WTC11 (cell line): ENCODE measurements around the gene ICAM3. TPM values are rescaled to one million over a fixed set of nuclear protein-coding genes. Genes with fewer than 3 reads are reported as not detected.
A peak's percentile ranks its signal among the peaks of the same experiment; 100 is the strongest.

Source experiments
- ATAC-seq: fragments of 200-7000 bp; cut with Tn5 transposase; 2 replicates; pipeline ENCODE4 v1.10.0; 2021; ENCODE audit warnings: mild to moderate bottlenecking, moderate library complexity
- CTCF ChIA-PET: fragments of 300-600 bp; sonication (Branson Sonifier 250); formaldehyde crosslinking; loops from one replicate; lab custom pipeline; 2021; ENCODE audit warnings: antibody characterized with exemption; lab: Charles Lee
- POLR2A ChIA-PET: fragments of 350-600 bp; sonication (Branson Sonifier 250); formaldehyde crosslinking; loops from one replicate; lab custom pipeline; 2021; ENCODE audit warnings: antibody characterized with exemption; lab: Charles Lee
- DNase-seq: peaks from one replicate; pipeline ENCODE4 v3.0.0; 2021; ENCODE audit warnings: low spot score
- H3K27ac Mint-ChIP-seq: 2 replicates; pipeline ENCODE4 v1.8.0; 2021; ENCODE audit warnings: mixed read lengths
- H3K27me3 Mint-ChIP-seq: 2 replicates; pipeline ENCODE4 v1.8.0; 2021; ENCODE audit warnings: low read depth, mild to moderate bottlenecking, moderate library complexity, mixed read lengths
- H3K36me3 Mint-ChIP-seq: 2 replicates; pipeline ENCODE4 v1.8.0; 2021; ENCODE audit warnings: mixed read lengths
- H3K4me1 Mint-ChIP-seq: 2 replicates; pipeline ENCODE4 v1.8.0; 2022; ENCODE audit warnings: mixed read lengths
- H3K4me3 Mint-ChIP-seq: 2 replicates; pipeline ENCODE4 v1.8.0; 2021; ENCODE audit warnings: mild to moderate bottlenecking, moderate library complexity, mixed read lengths
- H3K9me3 Mint-ChIP-seq: 2 replicates; pipeline ENCODE4 v1.8.0; 2021; ENCODE audit warnings: mixed read lengths
- ATF1 ChIP-seq: sonication (generic); formaldehyde crosslinking; IDR thresholded peaks from 2 replicates; pipeline ENCODE4 v1.8.1; 2023; ENCODE audit warnings: mild to moderate bottlenecking, moderate library complexity, missing genetic modification reagents
- CBFB ChIP-seq: sonication (generic); formaldehyde crosslinking; IDR thresholded peaks from 2 replicates; pipeline ENCODE4 v1.8.1; 2022; ENCODE audit warnings: mild to moderate bottlenecking, low read depth, missing genetic modification reagents
- CREM ChIP-seq: sonication (generic); formaldehyde crosslinking; IDR thresholded peaks from 2 replicates; pipeline ENCODE4 v1.8.1; 2022; ENCODE audit warnings: mild to moderate bottlenecking, missing genetic modification reagents, moderate library complexity
- HMGA2 ChIP-seq: fragments of 250-450 bp; sonication (Bioruptor Pico); IDR thresholded peaks from 2 replicates; pipeline ENCODE4 v1.4.0; 2021; ENCODE audit warnings: mild to moderate bottlenecking, moderate library complexity
- NR2C2 ChIP-seq: sonication (generic); formaldehyde crosslinking; IDR thresholded peaks from 2 replicates; pipeline ENCODE4 v1.8.0; 2022; ENCODE audit warnings: mild to moderate bottlenecking, missing genetic modification reagents
- OVOL2 ChIP-seq: fragments of 250-450 bp; sonication (Bioruptor Pico); IDR thresholded peaks from 2 replicates; pipeline ENCODE4 v1.9.0; 2021; ENCODE audit warnings: mild to moderate bottlenecking, borderline replicate concordance
- RORB ChIP-seq: fragments of 250-450 bp; sonication (Bioruptor Pico); IDR thresholded peaks from 2 replicates; pipeline ENCODE4 v1.9.0; 2021; ENCODE audit warnings: mild to moderate bottlenecking
- SP1 ChIP-seq: sonication (generic); formaldehyde crosslinking; conservative IDR thresholded peaks from 2 replicates; pipeline ENCODE4 v1.8.1; 2022; ENCODE audit warnings: missing genetic modification reagents
- TCF7 ChIP-seq: sonication (generic); formaldehyde crosslinking; IDR thresholded peaks from 2 replicates; pipeline ENCODE4 v1.8.0; 2022; ENCODE audit warnings: mild to moderate bottlenecking, low read depth, missing genetic modification reagents, moderate library complexity
- TEAD1 ChIP-seq: sonication (generic); formaldehyde crosslinking; IDR thresholded peaks from 2 replicates; pipeline ENCODE4 v1.8.0; 2022; ENCODE audit warnings: mild to moderate bottlenecking, missing genetic modification reagents
- TEAD4 ChIP-seq: sonication (generic); formaldehyde crosslinking; IDR thresholded peaks from 2 replicates; pipeline ENCODE4 v1.8.0; 2022; ENCODE audit warnings: mild to moderate bottlenecking, missing genetic modification reagents
- ZNF232 ChIP-seq: sonication (generic); formaldehyde crosslinking; IDR thresholded peaks from 2 replicates; pipeline ENCODE4 v1.8.0; 2022; ENCODE audit warnings: mild to moderate bottlenecking, missing genetic modification reagents
- ZNF671 ChIP-seq: fragments of 250-450 bp; sonication (Bioruptor Pico); IDR thresholded peaks from 2 replicates; pipeline ENCODE4 v1.8.0; 2021; ENCODE audit warnings: mild to moderate bottlenecking
- total RNA-seq: library from RNA; stranded (reverse); gene quantifications from 3 replicates; pipeline ENCODE4 v1.2.3, GENCODE V29; 2021
- TF ChIP-seq, protein P1 (sequence below): fragments of 250-450 bp; sonication (Bioruptor Pico); conservative IDR thresholded peaks from 2 replicates; pipeline ENCODE4 v1.9.0; 2021; ENCODE audit warnings: mild to moderate bottlenecking
- TF ChIP-seq, protein P2 (sequence below): fragments of 200-600 bp; IDR thresholded peaks from 2 replicates; pipeline ENCODE4 v1.8.0; 2022; ENCODE audit warnings: antibody characterized with exemption
- TF ChIP-seq, protein P3 (sequence below): fragments of 250-450 bp; sonication (Bioruptor Pico); IDR thresholded peaks from 2 replicates; pipeline ENCODE4 v1.9.0; 2021; ENCODE audit warnings: mild to moderate bottlenecking
- TF ChIP-seq, protein P4 (sequence below): sonication (generic); formaldehyde crosslinking; IDR thresholded peaks from 2 replicates; pipeline ENCODE4 v1.8.0; 2023; ENCODE audit warnings: missing genetic modification reagents
- TF ChIP-seq, protein P5 (sequence below): sonication (generic); formaldehyde crosslinking; IDR thresholded peaks from 2 replicates; pipeline ENCODE4 v1.8.1; 2023; ENCODE audit warnings: mild to moderate bottlenecking, moderate library complexity, missing genetic modification reagents
- TF ChIP-seq, protein P6 (sequence below): fragments of 250-450 bp; sonication (Bioruptor Pico); IDR thresholded peaks from 2 replicates; pipeline ENCODE4 v1.9.0; 2021; ENCODE audit warnings: moderate library complexity, mild to moderate bottlenecking, inconsistent platforms, borderline replicate concordance
- TF ChIP-seq, protein P7 (sequence below): fragments of 250-450 bp; sonication (Bioruptor Pico); IDR thresholded peaks from 2 replicates; pipeline ENCODE4 v1.8.0; 2021; ENCODE audit warnings: mild to moderate bottlenecking
- TF ChIP-seq, protein P8 (sequence below): sonication (generic); formaldehyde crosslinking; IDR thresholded peaks from 2 replicates; pipeline ENCODE4 v1.8.0; 2023; ENCODE audit warnings: mild to moderate bottlenecking, missing genetic modification reagents

The ICAM3 gene
- total RNA-seq, 1 experiment from 2014 or later: 18.7 TPM

DNA sequence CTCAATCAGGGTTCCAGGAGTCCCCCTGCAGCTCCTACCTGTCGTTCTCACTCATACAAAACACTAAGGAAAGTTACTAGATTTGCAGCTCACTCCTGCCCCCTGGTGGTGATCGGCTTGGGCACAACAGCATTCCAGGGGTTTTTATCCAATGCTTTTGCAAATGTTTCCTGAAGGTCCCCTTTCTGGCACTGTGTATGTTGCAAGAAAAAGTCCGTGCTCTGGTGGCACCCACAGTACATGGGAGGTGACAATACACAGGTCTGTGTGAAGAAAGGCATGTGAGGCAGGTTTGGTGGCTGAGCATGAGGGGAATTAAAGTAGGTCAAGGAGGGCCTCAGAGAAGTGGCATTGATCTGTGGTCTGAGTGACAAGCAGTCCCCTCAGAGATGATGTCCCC is 49.5 kb upstream of the ICAM3 start:
- peak; percentile 96 for DNase-seq
- Mint-ChIP-seq H3K36me3 (peaks cover 19% of the 10 kb centered on the region), H3K4me1 (peaks cover 5% of the 10 kb centered on the region; the same call in 1 of the 2 replicates), H3K4me3 (no peak overlapping the region), H3K27me3 (peaks cover 3% of the 10 kb centered on the region; the same call in 1 of the 2 replicates), H3K27ac (no peak overlapping the region), H3K9me3 (no peaks in the 10 kb centered on the region)
- peak; percentile 73 for ATAC-seq
- POLR2A ChIA-PET: interaction anchor here (0.7 to 1.2 kb wide), 4 partner anchors 9 to 120 kb away, joined by 3 to 7 read pairs (median 4); partner anchors contain the start of genes ICAM1, RAVER1 and TYK2
- CTCF ChIA-PET: interaction anchor here (0.6 to 7.0 kb wide), 55 partner anchors 8 to 283 kb away, joined by 3 to 163 read pairs (median 4); partner anchors contain the start of genes CDC37, FDX2, ICAM1 and ICAM4
- TF ChIP-seq TEAD1 (CRISPR knock-in tag): peak; percentile 78; the same call in 1 of the 2 replicates
- TF ChIP-seq, protein P1, sequence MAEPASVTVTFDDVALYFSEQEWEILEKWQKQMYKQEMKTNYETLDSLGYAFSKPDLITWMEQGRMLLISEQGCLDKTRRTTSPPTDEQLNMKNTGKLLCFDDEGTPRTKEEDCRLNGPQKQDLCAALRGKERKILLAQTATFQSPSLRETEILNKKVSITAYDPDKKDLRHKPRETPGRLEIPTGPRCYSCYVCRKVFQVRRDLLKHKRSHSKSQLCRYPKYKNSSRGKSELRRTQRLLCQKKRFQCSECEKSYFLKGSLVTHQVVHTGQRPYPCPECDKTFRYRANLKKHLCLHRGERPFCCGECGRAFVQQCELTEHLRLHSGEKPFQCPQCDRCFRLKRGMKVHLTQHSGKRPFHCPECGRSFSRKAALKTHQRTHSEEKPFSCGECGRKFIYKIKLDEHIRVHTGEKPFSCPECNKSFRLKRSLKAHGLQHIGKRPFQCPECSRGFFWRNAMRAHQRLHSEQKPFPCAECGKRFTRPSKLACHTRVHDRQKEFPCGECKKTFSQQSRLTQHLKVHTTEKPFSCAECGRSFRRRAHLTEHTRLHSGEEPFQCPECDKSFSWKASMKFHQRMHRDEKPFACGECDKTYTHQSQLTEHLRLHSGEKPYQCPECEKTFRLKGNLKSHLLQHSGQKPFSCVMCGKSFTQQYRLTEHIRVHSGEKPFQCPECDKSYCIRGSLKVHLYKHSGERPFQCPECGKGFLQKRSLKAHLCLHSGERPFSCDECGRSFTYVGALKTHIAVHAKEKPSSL (CRISPR knock-in tag): no peak
- TF ChIP-seq ATF1 (CRISPR knock-in tag): no peak
- TF ChIP-seq TCF7 (CRISPR knock-in tag): no peak
- no peak for TF ChIP-seq SP1
- TF ChIP-seq, protein P2, sequence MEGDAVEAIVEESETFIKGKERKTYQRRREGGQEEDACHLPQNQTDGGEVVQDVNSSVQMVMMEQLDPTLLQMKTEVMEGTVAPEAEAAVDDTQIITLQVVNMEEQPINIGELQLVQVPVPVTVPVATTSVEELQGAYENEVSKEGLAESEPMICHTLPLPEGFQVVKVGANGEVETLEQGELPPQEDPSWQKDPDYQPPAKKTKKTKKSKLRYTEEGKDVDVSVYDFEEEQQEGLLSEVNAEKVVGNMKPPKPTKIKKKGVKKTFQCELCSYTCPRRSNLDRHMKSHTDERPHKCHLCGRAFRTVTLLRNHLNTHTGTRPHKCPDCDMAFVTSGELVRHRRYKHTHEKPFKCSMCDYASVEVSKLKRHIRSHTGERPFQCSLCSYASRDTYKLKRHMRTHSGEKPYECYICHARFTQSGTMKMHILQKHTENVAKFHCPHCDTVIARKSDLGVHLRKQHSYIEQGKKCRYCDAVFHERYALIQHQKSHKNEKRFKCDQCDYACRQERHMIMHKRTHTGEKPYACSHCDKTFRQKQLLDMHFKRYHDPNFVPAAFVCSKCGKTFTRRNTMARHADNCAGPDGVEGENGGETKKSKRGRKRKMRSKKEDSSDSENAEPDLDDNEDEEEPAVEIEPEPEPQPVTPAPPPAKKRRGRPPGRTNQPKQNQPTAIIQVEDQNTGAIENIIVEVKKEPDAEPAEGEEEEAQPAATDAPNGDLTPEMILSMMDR: peak; percentile 90
- peak; percentile 81; the same call in 1 of the 2 replicates for TF ChIP-seq TEAD4 (CRISPR knock-in tag)
- TF ChIP-seq, protein P3, sequence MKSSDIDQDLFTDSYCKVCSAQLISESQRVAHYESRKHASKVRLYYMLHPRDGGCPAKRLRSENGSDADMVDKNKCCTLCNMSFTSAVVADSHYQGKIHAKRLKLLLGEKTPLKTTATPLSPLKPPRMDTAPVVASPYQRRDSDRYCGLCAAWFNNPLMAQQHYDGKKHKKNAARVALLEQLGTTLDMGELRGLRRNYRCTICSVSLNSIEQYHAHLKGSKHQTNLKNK (CRISPR knock-in tag): no peak

DNA sequence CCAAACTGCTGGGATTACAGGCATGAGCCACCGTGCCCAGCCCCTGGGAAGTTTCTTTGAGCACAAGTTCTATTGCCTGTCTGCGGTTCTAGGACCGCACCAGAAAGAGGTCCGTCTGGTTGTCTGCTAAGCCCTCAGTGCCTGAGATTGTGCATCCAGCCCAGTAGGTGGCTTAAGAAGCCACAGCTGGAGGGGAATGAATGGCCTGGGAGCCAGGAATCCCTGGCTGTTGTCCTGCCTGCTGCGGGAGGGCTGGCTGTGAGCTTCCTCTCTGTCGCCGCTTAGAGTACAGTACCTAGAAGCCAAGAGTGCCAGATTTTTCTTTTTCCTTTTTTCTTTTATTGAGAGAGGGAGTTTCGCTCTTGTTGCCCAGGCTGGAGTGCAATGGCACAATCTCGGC is 45.2 kb upstream of the ICAM3 start:
- Mint-ChIP-seq H3K27me3 (peaks cover 3% of the 10 kb centered on the region; the same call in 1 of the 2 replicates), H3K27ac (no peak overlapping the region), H3K4me1 (peaks cover 10% of the 10 kb centered on the region), H3K4me3 (no peak overlapping the region), H3K36me3 (no peaks in the 10 kb centered on the region), H3K9me3 (no peaks in the 10 kb centered on the region)
- ChIA-PET CTCF (interaction anchor here (0.9 to 7.0 kb wide), 4 partner anchors 32 to 133 kb away, joined by 3 to 163 read pairs (median 76); partner anchors contain the start of genes ICAM1 and MRPL4), POLR2A (no interaction called here)
- no peak for ATAC-seq
- no peak for DNase-seq
- TF ChIP-seq, protein P4, sequence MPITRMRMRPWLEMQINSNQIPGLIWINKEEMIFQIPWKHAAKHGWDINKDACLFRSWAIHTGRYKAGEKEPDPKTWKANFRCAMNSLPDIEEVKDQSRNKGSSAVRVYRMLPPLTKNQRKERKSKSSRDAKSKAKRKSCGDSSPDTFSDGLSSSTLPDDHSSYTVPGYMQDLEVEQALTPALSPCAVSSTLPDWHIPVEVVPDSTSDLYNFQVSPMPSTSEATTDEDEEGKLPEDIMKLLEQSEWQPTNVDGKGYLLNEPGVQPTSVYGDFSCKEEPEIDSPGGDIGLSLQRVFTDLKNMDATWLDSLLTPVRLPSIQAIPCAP (CRISPR knock-in tag): no peak
- TF ChIP-seq, protein P5, sequence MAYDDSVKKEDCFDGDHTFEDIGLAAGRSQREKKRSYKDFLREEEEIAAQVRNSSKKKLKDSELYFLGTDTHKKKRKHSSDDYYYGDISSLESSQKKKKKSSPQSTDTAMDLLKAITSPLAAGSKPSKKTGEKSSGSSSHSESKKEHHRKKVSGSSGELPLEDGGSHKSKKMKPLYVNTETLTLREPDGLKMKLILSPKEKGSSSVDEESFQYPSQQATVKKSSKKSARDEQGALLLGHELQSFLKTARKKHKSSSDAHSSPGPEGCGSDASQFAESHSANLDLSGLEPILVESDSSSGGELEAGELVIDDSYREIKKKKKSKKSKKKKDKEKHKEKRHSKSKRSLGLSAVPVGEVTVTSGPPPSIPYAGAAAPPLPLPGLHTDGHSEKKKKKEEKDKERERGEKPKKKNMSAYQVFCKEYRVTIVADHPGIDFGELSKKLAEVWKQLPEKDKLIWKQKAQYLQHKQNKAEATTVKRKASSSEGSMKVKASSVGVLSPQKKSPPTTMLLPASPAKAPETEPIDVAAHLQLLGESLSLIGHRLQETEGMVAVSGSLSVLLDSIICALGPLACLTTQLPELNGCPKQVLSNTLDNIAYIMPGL (CRISPR knock-in tag): no peak
- TF ChIP-seq TEAD1 (CRISPR knock-in tag) (no peak), ZNF671 (CRISPR knock-in tag) (no peak), OVOL2 (CRISPR knock-in tag) (no peak), ZNF232 (CRISPR knock-in tag) (no peak), RORB (no peak), NR2C2 (CRISPR knock-in tag) (no peak), HMGA2 (no peak), CREM (CRISPR knock-in tag) (no peak), CBFB (CRISPR knock-in tag) (no peak)
- TF ChIP-seq, protein P6, sequence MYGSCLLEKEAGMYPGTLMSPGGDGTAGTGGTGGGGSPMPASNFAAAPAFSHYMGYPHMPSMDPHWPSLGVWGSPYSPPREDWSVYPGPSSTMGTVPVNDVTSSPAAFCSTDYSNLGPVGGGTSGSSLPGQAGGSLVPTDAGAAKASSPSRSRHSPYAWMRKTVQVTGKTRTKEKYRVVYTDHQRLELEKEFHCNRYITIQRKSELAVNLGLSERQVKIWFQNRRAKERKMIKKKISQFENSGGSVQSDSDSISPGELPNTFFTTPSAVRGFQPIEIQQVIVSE (CRISPR knock-in tag): no peak
- TF ChIP-seq, protein P7, sequence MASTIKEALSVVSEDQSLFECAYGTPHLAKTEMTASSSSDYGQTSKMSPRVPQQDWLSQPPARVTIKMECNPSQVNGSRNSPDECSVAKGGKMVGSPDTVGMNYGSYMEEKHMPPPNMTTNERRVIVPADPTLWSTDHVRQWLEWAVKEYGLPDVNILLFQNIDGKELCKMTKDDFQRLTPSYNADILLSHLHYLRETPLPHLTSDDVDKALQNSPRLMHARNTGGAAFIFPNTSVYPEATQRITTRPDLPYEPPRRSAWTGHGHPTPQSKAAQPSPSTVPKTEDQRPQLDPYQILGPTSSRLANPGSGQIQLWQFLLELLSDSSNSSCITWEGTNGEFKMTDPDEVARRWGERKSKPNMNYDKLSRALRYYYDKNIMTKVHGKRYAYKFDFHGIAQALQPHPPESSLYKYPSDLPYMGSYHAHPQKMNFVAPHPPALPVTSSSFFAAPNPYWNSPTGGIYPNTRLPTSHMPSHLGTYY (CRISPR knock-in tag): no peak
- TF ChIP-seq, protein P8, sequence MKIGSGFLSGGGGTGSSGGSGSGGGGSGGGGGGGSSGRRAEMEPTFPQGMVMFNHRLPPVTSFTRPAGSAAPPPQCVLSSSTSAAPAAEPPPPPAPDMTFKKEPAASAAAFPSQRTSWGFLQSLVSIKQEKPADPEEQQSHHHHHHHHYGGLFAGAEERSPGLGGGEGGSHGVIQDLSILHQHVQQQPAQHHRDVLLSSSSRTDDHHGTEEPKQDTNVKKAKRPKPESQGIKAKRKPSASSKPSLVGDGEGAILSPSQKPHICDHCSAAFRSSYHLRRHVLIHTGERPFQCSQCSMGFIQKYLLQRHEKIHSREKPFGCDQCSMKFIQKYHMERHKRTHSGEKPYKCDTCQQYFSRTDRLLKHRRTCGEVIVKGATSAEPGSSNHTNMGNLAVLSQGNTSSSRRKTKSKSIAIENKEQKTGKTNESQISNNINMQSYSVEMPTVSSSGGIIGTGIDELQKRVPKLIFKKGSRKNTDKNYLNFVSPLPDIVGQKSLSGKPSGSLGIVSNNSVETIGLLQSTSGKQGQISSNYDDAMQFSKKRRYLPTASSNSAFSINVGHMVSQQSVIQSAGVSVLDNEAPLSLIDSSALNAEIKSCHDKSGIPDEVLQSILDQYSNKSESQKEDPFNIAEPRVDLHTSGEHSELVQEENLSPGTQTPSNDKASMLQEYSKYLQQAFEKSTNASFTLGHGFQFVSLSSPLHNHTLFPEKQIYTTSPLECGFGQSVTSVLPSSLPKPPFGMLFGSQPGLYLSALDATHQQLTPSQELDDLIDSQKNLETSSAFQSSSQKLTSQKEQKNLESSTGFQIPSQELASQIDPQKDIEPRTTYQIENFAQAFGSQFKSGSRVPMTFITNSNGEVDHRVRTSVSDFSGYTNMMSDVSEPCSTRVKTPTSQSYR: no peak
